AG04450 (cell line): ENCODE data around the gene MRGPRF. TPM values are rescaled to one million over a fixed set of nuclear protein-coding genes. Genes with fewer than 3 reads are reported as not detected.

Experiments
- CTCF ChIA-PET: fragments of 300-600, 350-600 bp; formaldehyde crosslinking; extraction: SDS; loops from one replicate; lab custom pipeline; 2022; ENCODE audit warnings: antibody characterized with exemption, inconsistent platforms; lab: Charles Lee
- POLR2A ChIA-PET: fragments of 350-600 bp; formaldehyde crosslinking; extraction: SDS; loops from one replicate; lab custom pipeline; 2021; ENCODE audit warnings: antibody characterized with exemption, inconsistent platforms; lab: Yijun Ruan, JAX
- DNase-seq: peaks from one replicate; pipeline ENCODE4 v3.0.0-alpha.2; 2011; ENCODE audit warnings: low read depth, low spot score
- H3K27ac ChIP-seq: one replicate; pipeline ENCODE4 v1.5.1; 2012; ENCODE audit warnings: low read depth, low read length, control low read depth
- H3K27me3 ChIP-seq: one replicate; pipeline ENCODE4 v1.6.0; 2012; ENCODE audit warnings: low read length; ENCODE audit not compliant: control insufficient read depth, insufficient read depth
- H3K4me3 ChIP-seq: 2 replicates; pipeline ENCODE4 v1.5.1; 2011; ENCODE audit warnings: mild to moderate bottlenecking, low read depth, low read length, control low read depth
- H3K9me3 ChIP-seq: 2 replicates; pipeline ENCODE4 v1.5.1; 2012; ENCODE audit warnings: low read length; ENCODE audit not compliant: control insufficient read depth, insufficient read depth
- CTCF ChIP-seq: IDR thresholded peaks from 2 replicates; pipeline ENCODE4 v1.5.1; 2011; ENCODE audit warnings: low read depth, low read length, control low read depth, inconsistent platforms
- polyA plus RNA-seq: library from polyadenylated mRNA; depleted of rRNA; stranded (reverse); fragments of >200 nt; gene quantifications from 2 replicates; pipeline ENCODE4 v1.2.3, GENCODE V29; 2011

Gene MRGPRF
- polyA plus RNA-seq, 1 experiment: 28.6 TPM

GRCh38 chr11:68966894-68967780 lies 45.9 kb downstream of the MRGPRF start:
- no peak for DNase-seq
- no peak for TF ChIP-seq CTCF
- Histone ChIP-seq H3K27me3 (peaks cover 37% of the 10 kb centered on the region), H3K27ac (no peak overlapping the region), H3K9me3 (peaks cover 7% of the 10 kb centered on the region), H3K4me3 (no peak overlapping the region)
- POLR2A ChIA-PET: no interaction called here
- CTCF ChIA-PET: no interaction called here

GRCh38 chr11:68965901-68966853 lies 46.9 kb downstream of the MRGPRF start:
- CTCF ChIA-PET: no interaction called here
- POLR2A ChIA-PET: no interaction called here
- no peak for DNase-seq
- Histone ChIP-seq H3K27ac (no peak overlapping the region), H3K9me3 (peaks cover 7% of the 10 kb centered on the region), H3K4me3 (no peak overlapping the region), H3K27me3 (peaks cover 30% of the 10 kb centered on the region)
- TF ChIP-seq CTCF: no peak

GRCh38 chr11:68963779-68964178 lies 49.3 kb downstream of the MRGPRF start:
- TF ChIP-seq CTCF: no peak
- CTCF ChIA-PET: no interaction called here

GRCh38 chr11:68962527-68963250 lies 50.4 kb downstream of the MRGPRF start:
- CTCF ChIA-PET: interaction anchor here (0.6 kb wide), 1 partner anchor 787 kb away, joined by 4 read pairs; no protein-coding TSS in a partner anchor
- POLR2A ChIA-PET: no interaction called here
- no peak for DNase-seq
- peaks cover 17% of the 10 kb centered on the region for H3K27me3 ChIP-seq
- H3K4me3 ChIP-seq: no peak overlapping the region
- no peak overlapping the region for H3K27ac ChIP-seq
- H3K9me3 ChIP-seq: peaks cover 7% of the 10 kb centered on the region
- TF ChIP-seq CTCF: no peak

More at GRCh38 chr11:68963779-68964178, 49.3 kb downstream of the MRGPRF start:
- POLR2A ChIA-PET: no interaction called here
- Histone ChIP-seq H3K4me3 (no peak overlapping the region), H3K27me3 (peaks cover 18% of the 10 kb centered on the region), H3K27ac (no peak overlapping the region), H3K9me3 (peaks cover 7% of the 10 kb centered on the region)
- no peak for DNase-seq
